CD14-positive monocyte (primary cell): Measurements from ENCODE around the gene TMEM14C. TPM values are rescaled to one million over a fixed set of nuclear protein-coding genes. Genes with fewer than 3 reads are reported as not detected.
"Not testable (repeated sequence)": the region's sequence is repeated elsewhere in the genome, so short reads cannot be mapped to it uniquely, and the experiment has no call there.

Experiments used
- DNase-seq, 3 donors: peaks; one replicate each; pipeline ENCODE4 v3.0.0-alpha.2; 2011 to 2022
- H2AFZ ChIP-seq: 2 replicates; pipeline ENCODE4 v1.6.0; 2012; ENCODE audit warnings: mild to moderate bottlenecking, low read depth, low read length, inconsistent platforms; ENCODE audit not compliant: insufficient read depth, poor library complexity, severe bottlenecking
- H3K27ac ChIP-seq, 2 donors: 1 replicate in 1 of 2; 2 replicates in 1 of 2; pipeline ENCODE4 v1.5.1; 2012 to 2013; ENCODE audit warnings: low read length in 2 of 2, control low read depth in 1 of 2, inconsistent platforms in 1 of 2, low read depth in 1 of 2, mild to moderate bottlenecking in 1 of 2
- H3K27me3 ChIP-seq, 2 donors: one replicate each; pipeline versions ENCODE4 v1.6.0 to v1.6.1; 2011 to 2013; ENCODE audit warnings: low read length in 2 of 2; ENCODE audit not compliant: control insufficient read depth in 2 of 2, insufficient read depth in 2 of 2
- H3K36me3 ChIP-seq, 2 donors: replicated peaks in 1 of 2; 1 replicate in 1 of 2; 2 replicates in 1 of 2; pipeline versions ENCODE4 v1.5.1 to v1.6.1; 2012 to 2013; ENCODE audit warnings: low read length in 2 of 2, control low read depth in 1 of 2, inconsistent platforms in 1 of 2, mild to moderate bottlenecking in 1 of 2; ENCODE audit not compliant: insufficient read depth in 2 of 2, control insufficient read depth in 1 of 2
- H3K4me1 ChIP-seq, 2 donors: 1 replicate in 1 of 2; 2 replicates in 1 of 2; pipeline versions ENCODE4 v1.5.1 to v1.6.1; 2012 to 2013; ENCODE audit warnings: low read length in 2 of 2, control low read depth in 1 of 2, inconsistent platforms in 1 of 2, mild to moderate bottlenecking in 1 of 2, moderate library complexity in 1 of 2; ENCODE audit not compliant: insufficient read depth in 2 of 2, control insufficient read depth in 1 of 2
- H3K4me2 ChIP-seq: replicated peaks from 2 replicates; pipeline ENCODE3; 2012; ENCODE audit warnings: low read length, moderate library complexity, mild to moderate bottlenecking; ENCODE audit not compliant: poor library complexity, severe bottlenecking; ENCODE audit errors: extremely low read depth
- H3K4me3 ChIP-seq, 3 experiments: fragments of 200-600 bp in 1 of 3; sonication (generic) in 1 of 3; replicated peaks in 1 of 3; 1 replicate in 2 of 3; 2 replicates in 1 of 3; pipeline ENCODE4 v1.5.1; 2011 to 2013; ENCODE audit warnings: low read length in 3 of 3, mild to moderate bottlenecking in 3 of 3, control low read depth in 2 of 3, low read depth in 2 of 3, inconsistent platforms in 1 of 3, moderate library complexity in 1 of 3
- H3K79me2 ChIP-seq: 2 replicates; pipeline ENCODE4 v1.6.0; 2012; ENCODE audit warnings: mild to moderate bottlenecking, control low read depth, inconsistent platforms, low read length, moderate library complexity; ENCODE audit not compliant: insufficient read depth
- H3K9ac ChIP-seq: 2 replicates; pipeline ENCODE4 v1.6.0; 2017; ENCODE audit warnings: low read length, mild to moderate bottlenecking; ENCODE audit not compliant: insufficient read depth, poor library complexity, severe bottlenecking
- H3K9me3 ChIP-seq, 2 donors: replicated peaks in 1 of 2; 1 replicate in 1 of 2; 2 replicates in 1 of 2; pipeline versions ENCODE4 v1.5.1 to v1.6.1; 2012 to 2013; ENCODE audit warnings: low read length in 2 of 2, control low read depth in 1 of 2; ENCODE audit not compliant: control insufficient read depth in 1 of 2, insufficient read depth in 1 of 2
- H4K20me1 ChIP-seq: 2 replicates; pipeline ENCODE4 v1.6.0; 2012; ENCODE audit warnings: mild to moderate bottlenecking, low read length, control low read depth, moderate library complexity; ENCODE audit not compliant: insufficient read depth
- H3K27ac Mint-ChIP-seq, 7 donors: one replicate each; pipeline ENCODE4 v1.8.0; 2020; ENCODE audit warnings: mild to moderate bottlenecking in 7 of 7, mixed read lengths in 7 of 7, moderate library complexity in 6 of 7, inconsistent platforms in 2 of 7
- H3K27me3 Mint-ChIP-seq, 3 donors: one replicate each; pipeline ENCODE4 v1.8.0; 2021 to 2022; ENCODE audit warnings: low read depth in 3 of 3, mild to moderate bottlenecking in 3 of 3, mixed read lengths in 3 of 3, moderate library complexity in 3 of 3, inconsistent platforms in 1 of 3
- H3K36me3 Mint-ChIP-seq, 2 donors: one replicate each; pipeline ENCODE4 v1.8.0; 2020; ENCODE audit warnings: mixed read lengths in 2 of 2, inconsistent platforms in 1 of 2, mild to moderate bottlenecking in 1 of 2
- H3K4me1 Mint-ChIP-seq: one replicate; pipeline ENCODE4 v1.8.0; 2020; ENCODE audit warnings: mild to moderate bottlenecking, mixed read lengths
- H3K4me3 Mint-ChIP-seq, 2 donors: one replicate each; pipeline ENCODE4 v1.8.0; 2020; ENCODE audit warnings: mild to moderate bottlenecking in 2 of 2, mixed read lengths in 2 of 2, moderate library complexity in 1 of 2
- H3K9me3 Mint-ChIP-seq, 7 donors: one replicate each; pipeline ENCODE4 v1.8.0; 2020 to 2022; ENCODE audit warnings: mixed read lengths in 7 of 7, mild to moderate bottlenecking in 6 of 7, moderate library complexity in 6 of 7, inconsistent platforms in 2 of 7
- WGBS: methylation state at CpG from one replicate; pipeline ENCODE4 v1.1.5; 2013; ENCODE audit warnings: missing lambda C conversion rate; ENCODE audit not compliant: insufficient coverage; 5-methylcytosine and 5-hydroxymethylcytosine counted together
- intact Hi-C, 2 donors: fragments of 100-400 bp; cut with micrococcal nuclease; formaldehyde crosslinking; loops; one replicate each; pipeline versions ENCODE4 v1.15.0 to v1.15.1; 2023
- polyA plus RNA-seq, 3 donors: library from polyadenylated mRNA; depleted of rRNA in 1 of 3; unstranded in 2 of 3; stranded (reverse) in 1 of 3; fragments of 300-500 nt in 2 of 3; fragments of >200 nt in 1 of 3; fragmentation: Illumina TruSeq in 2 of 3; gene quantifications; 1 replicate in 2 of 3; 2 replicates in 1 of 3; pipeline ENCODE4 v1.2.3, GENCODE V29; 2012 to 2021
- TF ChIP-seq, protein P1 (sequence below): fragments of 200-600 bp; IDR thresholded peaks from one replicate; pipeline ENCODE4 v1.8.0; 2022; ENCODE audit warnings: antibody characterized with exemption, mild to moderate bottlenecking

TMEM14C gene
- polyA plus RNA-seq, 3 donors = 67.7 to 242 (median 184) TPM

DNA sequence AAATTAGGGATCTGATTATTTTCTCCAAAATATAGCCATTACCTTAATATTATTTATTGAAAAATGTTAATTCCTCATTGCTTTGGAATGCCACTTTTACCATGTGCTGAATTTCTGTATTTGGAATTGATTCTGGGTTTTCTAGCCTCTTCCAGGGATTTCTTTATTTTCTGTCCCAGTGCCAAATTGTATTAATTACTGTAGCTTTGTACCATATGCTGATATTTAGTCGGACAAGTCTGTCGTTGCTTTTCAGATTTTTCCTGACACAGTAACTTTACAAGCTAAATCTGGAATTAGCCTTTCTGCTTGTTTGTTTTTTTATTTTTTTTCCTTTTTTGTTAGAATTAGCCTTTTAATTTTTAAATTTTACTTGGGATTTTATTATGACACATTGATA, 13.9 kb downstream of the TMEM14C start:
- no CpG with 5 or more reads among the region's 2 CpGs for WGBS
- H3K4me3 ChIP-seq = no peak overlapping the region
- H3K4me3 Mint-ChIP-seq = no peak overlapping the region

DNA sequence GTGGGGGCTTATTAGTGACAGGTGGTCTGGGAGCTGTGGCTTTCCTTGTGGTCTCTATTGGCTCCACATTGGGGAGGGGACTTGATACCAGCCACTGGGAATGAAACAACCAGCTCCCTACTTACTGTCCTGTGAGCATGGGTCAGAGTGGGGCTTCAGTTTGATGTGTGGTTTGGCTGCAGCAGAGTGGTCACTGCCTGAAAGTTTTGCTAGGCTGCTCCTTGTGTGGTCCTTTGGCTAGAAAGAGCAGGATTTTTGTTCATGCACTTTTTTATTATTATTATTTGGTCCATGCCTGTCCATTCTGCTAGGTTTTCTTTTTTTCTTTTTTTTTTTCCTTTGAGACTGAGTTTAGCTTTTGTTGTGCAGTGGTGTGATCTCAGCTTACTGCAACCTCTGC, 17.2 kb downstream of the TMEM14C start:
- Histone ChIP-seq H3K79me2 (no peaks in the 10 kb centered on the region), H3K36me3 (no peaks in the 10 kb centered on the region)

More for the DNA sequence above, 13.9 kb downstream of the TMEM14C start:
- no peaks in the 10 kb centered on the region for H3K4me1 ChIP-seq
- H3K79me2 ChIP-seq = no peaks in the 10 kb centered on the region
- no peak overlapping the region for H3K4me2 ChIP-seq
- no peaks in the 10 kb centered on the region for H4K20me1 ChIP-seq
- H3K27me3 ChIP-seq = no peaks in the 10 kb centered on the region
- no peak overlapping the region for H3K27ac ChIP-seq
- H3K36me3 Mint-ChIP-seq = peaks cover 16 to 31% of the 10 kb centered on the region in 2 donors
- no peak for DNase-seq
- H3K36me3 ChIP-seq = peaks cover 9 to 19% of the 10 kb centered on the region in 2 donors
- TF ChIP-seq, protein P1, sequence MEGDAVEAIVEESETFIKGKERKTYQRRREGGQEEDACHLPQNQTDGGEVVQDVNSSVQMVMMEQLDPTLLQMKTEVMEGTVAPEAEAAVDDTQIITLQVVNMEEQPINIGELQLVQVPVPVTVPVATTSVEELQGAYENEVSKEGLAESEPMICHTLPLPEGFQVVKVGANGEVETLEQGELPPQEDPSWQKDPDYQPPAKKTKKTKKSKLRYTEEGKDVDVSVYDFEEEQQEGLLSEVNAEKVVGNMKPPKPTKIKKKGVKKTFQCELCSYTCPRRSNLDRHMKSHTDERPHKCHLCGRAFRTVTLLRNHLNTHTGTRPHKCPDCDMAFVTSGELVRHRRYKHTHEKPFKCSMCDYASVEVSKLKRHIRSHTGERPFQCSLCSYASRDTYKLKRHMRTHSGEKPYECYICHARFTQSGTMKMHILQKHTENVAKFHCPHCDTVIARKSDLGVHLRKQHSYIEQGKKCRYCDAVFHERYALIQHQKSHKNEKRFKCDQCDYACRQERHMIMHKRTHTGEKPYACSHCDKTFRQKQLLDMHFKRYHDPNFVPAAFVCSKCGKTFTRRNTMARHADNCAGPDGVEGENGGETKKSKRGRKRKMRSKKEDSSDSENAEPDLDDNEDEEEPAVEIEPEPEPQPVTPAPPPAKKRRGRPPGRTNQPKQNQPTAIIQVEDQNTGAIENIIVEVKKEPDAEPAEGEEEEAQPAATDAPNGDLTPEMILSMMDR = no peak
- intact Hi-C loops = no loop called here
- H3K9me3 ChIP-seq = peaks cover 0 to 2% of the 10 kb centered on the region in 2 donors
- no peak overlapping the region for H3K27ac Mint-ChIP-seq
- peaks cover 0 to 6% (median 4%) of the 10 kb centered on the region in 7 donors for H3K9me3 Mint-ChIP-seq
- H3K27me3 Mint-ChIP-seq = peaks cover 0 to 2% (median 1%) of the 10 kb centered on the region in 3 donors
- no peaks in the 10 kb centered on the region for H3K4me1 Mint-ChIP-seq
- no peak overlapping the region for H2AFZ ChIP-seq
- H3K9ac ChIP-seq = no peak overlapping the region

DNA sequence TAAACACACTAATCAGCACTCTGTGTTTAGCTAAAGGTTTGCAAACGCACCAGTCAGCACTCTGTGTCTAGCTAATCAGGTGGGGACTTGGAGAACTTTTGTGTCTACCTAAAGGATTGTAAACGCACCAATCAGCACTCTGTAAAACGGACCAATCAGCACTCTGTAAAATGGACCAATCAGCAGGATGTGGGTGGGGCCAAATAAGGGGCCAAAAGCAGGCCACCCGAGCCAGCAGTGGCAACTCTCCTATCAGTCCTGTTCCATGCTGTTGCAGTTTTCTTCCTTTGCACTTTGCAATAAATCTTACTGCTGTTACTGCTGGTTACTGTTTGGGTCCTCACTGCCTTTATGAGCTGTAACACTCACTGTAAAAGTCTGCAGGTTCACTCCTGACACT, 18.8 kb downstream of the TMEM14C start:
- 80% methylated on average over 3 of the region's 4 CpGs for WGBS
- H3K9me3 Mint-ChIP-seq, H3K4me3 ChIP-seq, H3K27me3 Mint-ChIP-seq, intact Hi-C loops, H3K4me2 ChIP-seq, H3K4me3 Mint-ChIP-seq, DNase-seq, H3K4me1 Mint-ChIP-seq, H2AFZ ChIP-seq, H3K9ac ChIP-seq, H3K4me1 ChIP-seq, H3K27me3 ChIP-seq, H3K79me2 ChIP-seq, H3K27ac ChIP-seq, H3K9me3 ChIP-seq, H3K36me3 ChIP-seq, H3K27ac Mint-ChIP-seq, H4K20me1 ChIP-seq: not testable (repeated sequence)
- H3K36me3 Mint-ChIP-seq = peaks cover 0 to 19% of the 10 kb centered on the region in 2 donors

More for the DNA sequence above, 17.2 kb downstream of the TMEM14C start:
- no peak overlapping the region for H3K27ac Mint-ChIP-seq
- Histone ChIP-seq H3K4me3 (no peak overlapping the region), H3K9me3 (peaks cover 0 to 2% of the 10 kb centered on the region in 2 donors), H3K4me2 (no peak overlapping the region), H3K27me3 (no peaks in the 10 kb centered on the region), H2AFZ (no peak overlapping the region), H3K27ac (no peak overlapping the region), H3K4me1 (no peaks in the 10 kb centered on the region), H4K20me1 (no peaks in the 10 kb centered on the region), H3K9ac (no peak overlapping the region)
- H3K27me3 Mint-ChIP-seq = peaks cover 0 to 1% (median 0%) of the 10 kb centered on the region in 3 donors
- no peaks in the 10 kb centered on the region for H3K4me1 Mint-ChIP-seq
- intact Hi-C loops = no loop called here
- peaks cover 0 to 17% of the 10 kb centered on the region in 2 donors for H3K36me3 Mint-ChIP-seq
- peaks cover 0 to 6% (median 4%) of the 10 kb centered on the region in 7 donors for H3K9me3 Mint-ChIP-seq
- no peak overlapping the region for H3K4me3 Mint-ChIP-seq
- TF ChIP-seq, protein P1 = no peak
- DNase-seq = no peak
